K562 (cell line): ENCODE data around the gene MLLT6. TPM values are rescaled to one million over a fixed set of nuclear protein-coding genes. Genes with fewer than 3 reads are reported as not detected.

Experiments
- ATAC-seq: fragments of 200-7000 bp; cut with Tn5 transposase; 3 replicates; pipeline ENCODE4 v1.9.1; 2020; ENCODE audit warnings: moderate library complexity
- BruUV-seq: library from RNA; stranded (reverse); fragments of 400-500 nt; replicated peaks from 2 replicates; lab custom pipeline; 2021; lab: Mats Ljungman, UMichigan
- CTCF ChIA-PET: fragments of 300-600 bp; formaldehyde crosslinking; extraction: SDS; loops from one replicate; lab custom pipeline; 2021; ENCODE audit warnings: low intra/inter-chr PET ratio; lab: Yijun Ruan, JAX
- POLR2A ChIA-PET: fragments of 300-600, 350-650 bp; sonication (Branson Sonifier 250); formaldehyde crosslinking; extraction: SDS; loops from one replicate; lab custom pipeline; 2021; ENCODE audit warnings: antibody characterized with exemption, inconsistent platforms; lab: Yijun Ruan, JAX
- DNase-seq, 4 experiments: peaks; one replicate each; pipeline versions ENCODE4 v3.0.0 to v3.0.0-alpha.2; 2011 to 2018; ENCODE audit warnings: low spot score in 3 of 4, mixed read lengths in 3 of 4; ENCODE audit errors: extremely low read depth in 1 of 4
- FAIRE-seq: peaks from 2 replicates; lab custom pipeline; 2011; peaks lifted over from hg19 to GRCh38; lab: Jason Lieb, UNC
- H2AFZ ChIP-seq: 2 replicates; pipeline ENCODE4 v1.6.0; 2011; ENCODE audit warnings: low read depth, low read length, control low read depth, inconsistent platforms
- H3K27ac ChIP-seq: fragments of 200-600 bp; 3 replicates; pipeline ENCODE4 v1.8.0; 2011; ENCODE audit warnings: low read depth, mild to moderate bottlenecking, control low read depth, inconsistent platforms, low read length, moderate library complexity, mixed read lengths; ENCODE audit errors: extremely low read depth
- H3K27me3 ChIP-seq, 2 experiments: fragments of 300-600 bp in 1 of 2; 2 replicates in 1 of 2; 3 replicates in 1 of 2; pipeline versions ENCODE4 v1.6.0 to v1.8.0; 2011; ENCODE audit warnings: inconsistent platforms in 2 of 2, low read length in 2 of 2, mild to moderate bottlenecking in 1 of 2, mixed read lengths in 1 of 2, moderate library complexity in 1 of 2; ENCODE audit not compliant: control insufficient read depth in 2 of 2, insufficient read depth in 2 of 2
- H3K36me3 ChIP-seq: fragments of 300-600 bp; 3 replicates; pipeline ENCODE4 v1.8.0; 2011; ENCODE audit warnings: mild to moderate bottlenecking, low read length, inconsistent platforms; ENCODE audit not compliant: control insufficient read depth, insufficient read depth
- H3K4me1 ChIP-seq, 2 experiments: fragments of 200-600 bp in 1 of 2; replicated peaks in 1 of 2; 2 replicates in 1 of 2; 3 replicates in 1 of 2; pipeline versions ENCODE4 v1.5.1 to v1.8.0; 2011; ENCODE audit warnings: inconsistent platforms in 2 of 2, low read length in 2 of 2, mild to moderate bottlenecking in 1 of 2, mixed read lengths in 1 of 2, moderate library complexity in 1 of 2; ENCODE audit not compliant: control insufficient read depth in 2 of 2, insufficient read depth in 2 of 2
- H3K4me2 ChIP-seq: 2 replicates; pipeline ENCODE4 v1.6.1; 2011; ENCODE audit warnings: low read length, control low read depth, inconsistent platforms, mixed read lengths; ENCODE audit not compliant: insufficient read depth
- H3K4me3 ChIP-seq: fragments of 200-600 bp; sonication (generic), shearing (Covaris generic); 2 replicates; pipeline ENCODE4 v1.5.1; 2016; ENCODE audit warnings: control low read depth, inconsistent platforms
- H3K79me2 ChIP-seq: fragments of 200-600 bp; 3 replicates; pipeline ENCODE4 v1.8.0; 2011; ENCODE audit warnings: low read length, inconsistent platforms; ENCODE audit not compliant: control insufficient read depth, insufficient read depth
- H3K9ac ChIP-seq, 2 experiments: 2 replicates each; pipeline versions ENCODE4 v1.6.0 to v1.6.1; 2011; ENCODE audit warnings: low read depth in 2 of 2, low read length in 2 of 2, control low read depth in 1 of 2, inconsistent platforms in 1 of 2, mild to moderate bottlenecking in 1 of 2, mixed read lengths in 1 of 2; ENCODE audit not compliant: insufficient read depth in 1 of 2
- H3K9me1 ChIP-seq: one replicate; pipeline ENCODE4 v1.6.0; 2011; ENCODE audit warnings: inconsistent platforms, mild to moderate bottlenecking, low read length, moderate library complexity; ENCODE audit not compliant: control insufficient read depth, insufficient read depth
- H3K9me3 ChIP-seq: replicated peaks from 2 replicates; pipeline ENCODE4 v1.5.1; 2011; ENCODE audit warnings: low read depth, low read length, inconsistent platforms; ENCODE audit not compliant: control insufficient read depth, insufficient read depth
- H4K20me1 ChIP-seq: replicated peaks from 2 replicates; pipeline ENCODE4 v1.6.1; 2011; ENCODE audit warnings: low read length, inconsistent platforms, mixed read lengths; ENCODE audit not compliant: control insufficient read depth, insufficient read depth
- CBX8 ChIP-seq: fragments of 200-600 bp; sonication (generic); IDR thresholded peaks from 2 replicates; pipeline ENCODE4 v1.6.1; 2012; ENCODE audit warnings: borderline replicate concordance, mixed run types, low read depth, mild to moderate bottlenecking, moderate library complexity, mixed read lengths, low read length, control low read depth, inconsistent platforms; ENCODE audit not compliant: poor library complexity, severe bottlenecking; ENCODE audit errors: extremely low read depth
- CXXC5 ChIP-seq: fragments of 250-450 bp; sonication (Bioruptor Pico); IDR thresholded peaks from 2 replicates; pipeline ENCODE4 v1.8.0; 2022; ENCODE audit warnings: inconsistent platforms, mild to moderate bottlenecking, moderate library complexity
- ESRRA ChIP-seq: fragments of 450-650 bp; IDR thresholded peaks from 2 replicates; pipeline ENCODE4 v1.6.1; 2014; ENCODE audit warnings: low read depth, mild to moderate bottlenecking, moderate library complexity, borderline replicate concordance
- ETV6 ChIP-seq, 3 experiments: fragments of 150-350 bp in 1 of 3; sonication (generic) in 1 of 3; formaldehyde crosslinking in 1 of 3; IDR thresholded peaks; 2 replicates each; pipeline versions ENCODE4 v1.6.1 to v1.8.0; 2014 to 2022; ENCODE audit warnings: borderline replicate concordance in 2 of 3, low read depth in 2 of 3, antibody characterized with exemption in 1 of 3, low read length in 1 of 3, mild to moderate bottlenecking in 1 of 3, missing genetic modification reagents in 1 of 3
- FIP1L1 ChIP-seq: fragments of 200-400 bp; formaldehyde crosslinking; IDR thresholded peaks from 2 replicates; pipeline ENCODE4 v1.6.1; 2018; ENCODE audit warnings: mild to moderate bottlenecking, low read depth, low read length; ENCODE audit not compliant: poor library complexity, severe bottlenecking
- FOXA1 ChIP-seq: fragments of 450-650 bp; IDR thresholded peaks from 2 replicates; pipeline ENCODE4 v1.6.1; 2016; ENCODE audit warnings: mild to moderate bottlenecking, borderline replicate concordance
- GABPB1 ChIP-seq: sonication (generic); formaldehyde crosslinking; IDR thresholded peaks from 2 replicates; pipeline ENCODE4 v1.8.0; 2022; ENCODE audit warnings: mild to moderate bottlenecking, missing genetic modification reagents
- MTA3 ChIP-seq: fragments of 450-650 bp; formaldehyde crosslinking; IDR thresholded peaks from 2 replicates; pipeline ENCODE4 v1.6.1; 2017; ENCODE audit warnings: mild to moderate bottlenecking, borderline replicate concordance
- POLR2G ChIP-seq: fragments of 200-400 bp; formaldehyde crosslinking; IDR thresholded peaks from 2 replicates; pipeline ENCODE4 v1.6.1; 2017; ENCODE audit warnings: low read depth, mild to moderate bottlenecking, antibody characterized with exemption, low read length, moderate library complexity
- THRB ChIP-seq: fragments of 450-650 bp; formaldehyde crosslinking; conservative IDR thresholded peaks from 2 replicates; pipeline ENCODE4 v1.4.0; 2022; ENCODE audit warnings: mild to moderate bottlenecking, missing genetic modification characterization
- USF2 ChIP-seq: sonication (generic); formaldehyde crosslinking; IDR thresholded peaks from 2 replicates; pipeline ENCODE4 v1.5.0; 2020; ENCODE audit warnings: missing genetic modification reagents
- ZBTB11 ChIP-seq, 3 experiments: fragments of 200-800 bp in 1 of 3; fragments of 250-450 bp in 1 of 3; fragments of 450-650 bp in 1 of 3; sonication (Bioruptor Pico) in 1 of 3; sonication (Bioruptor generic) in 1 of 3; formaldehyde crosslinking in 1 of 3; IDR thresholded peaks; 2 replicates each; pipeline versions ENCODE4 v1.6.1 to v1.8.0; 2016 to 2022; ENCODE audit warnings: mild to moderate bottlenecking in 2 of 3, missing genetic modification characterization in 2 of 3, missing compliant biosample characterization in 1 of 3, moderate library complexity in 1 of 3
- WGBS: fragments of 100-300 bp; shearing (Covaris generic); methylation state at CpG from one replicate; pipeline ENCODE4 v1.1.6; 2016; ENCODE audit warnings: low coverage, mixed read lengths; ENCODE audit not compliant: insufficient coverage; ENCODE audit errors: missing lambda C conversion rate; 5-methylcytosine and 5-hydroxymethylcytosine counted together
- in situ Hi-C: fragments of 300-500 bp; cut with MboI; formaldehyde crosslinking; loops from 4 replicates; pipeline ENCODE4 v1.15.0; 2018; ENCODE audit warnings: inconsistent platforms, mixed read lengths
- intact Hi-C: fragments of 100-400 bp; cut with micrococcal nuclease; formaldehyde crosslinking; loops from 2 replicates; pipeline ENCODE4 v1.14.2; 2022
- polyA plus RNA-seq, 8 experiments: library from polyadenylated mRNA; depleted of rRNA in 4 of 8; stranded (reverse) in 5 of 8; unstranded in 3 of 8; fragments of >200 nt; fragmentation: Nextera tagmentation in 2 of 8; fragmentation: Illumina TruSeq in 1 of 8; extraction: Ambion mirVana in 2 of 8; extraction: Trizol in 1 of 8; gene quantifications; 2 replicates each; pipeline versions ENCODE4 v1.2.1 to v1.2.3, GENCODE V29; 2011 to 2014; ENCODE audit warnings: inconsistent platforms in 1 of 8, missing spikeins in 1 of 8
- total RNA-seq, 7 experiments: library from RNA; depleted of rRNA in 6 of 7; stranded (reverse); fragments of >200 nt in 6 of 7; fragmentation: Illumina TruSeq in 2 of 7; extraction: Trizol in 2 of 7; gene quantifications; 2 replicates each; pipeline versions ENCODE4 v1.2.1 to v1.2.3, GENCODE V29; 2011 to 2021; ENCODE audit warnings: low replicate concordance in 1 of 7

MLLT6 gene
- total and polyA plus RNA-seq, 9 of the 15 experiments (the other 6 are each of a cell fraction or from before 2014, with no cell fraction given) = 3.1 to 71.7 (median 30.0) TPM

DNA sequence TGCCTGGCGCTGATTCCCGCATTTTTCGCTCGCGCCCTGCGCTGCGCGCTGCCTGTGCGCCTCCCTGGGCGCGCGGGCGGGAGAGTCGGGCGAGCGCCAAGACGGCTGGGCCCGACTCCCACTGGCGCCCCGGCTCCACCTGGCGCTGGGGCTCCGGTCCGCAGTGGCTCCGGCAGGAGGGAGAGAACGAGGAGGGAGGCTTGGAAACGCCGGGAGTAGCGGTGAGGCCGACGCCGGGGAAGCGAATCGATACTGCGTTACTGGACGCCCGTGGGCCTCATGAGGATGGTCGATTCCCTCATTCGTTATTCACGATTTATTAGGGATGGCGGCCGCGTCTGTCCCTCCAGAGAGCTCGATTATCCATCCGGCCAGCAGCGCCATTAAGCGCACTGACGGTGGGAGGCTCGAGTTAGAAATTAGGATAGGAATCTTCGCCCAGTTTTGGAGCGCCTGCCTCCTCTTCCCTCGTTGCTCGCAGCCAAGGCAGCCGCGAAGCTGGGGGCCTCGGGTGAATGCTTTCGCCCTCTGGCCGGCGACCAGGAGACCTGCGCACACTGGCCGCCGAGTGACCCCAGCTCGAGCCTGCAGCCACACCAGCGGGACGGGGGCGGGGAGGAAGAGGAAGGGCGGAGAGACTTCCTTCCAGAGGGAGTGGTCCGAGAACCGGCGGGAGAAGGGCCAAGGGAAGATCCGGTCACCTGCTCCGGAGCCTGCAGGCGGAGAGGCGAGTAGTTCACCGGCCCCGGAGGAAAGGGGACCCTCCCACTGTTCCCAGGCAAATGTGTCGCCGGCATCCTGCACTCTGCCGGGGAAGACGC, 44.4 kb downstream of the MLLT6 start:
- DNase-seq (peak; percentile 59 to 96 (median 74)), ATAC-seq (peak; percentile 65), FAIRE-seq (no peak)
- H3K9ac ChIP-seq = peak overlapping the region; percentile 90 to 92
- H3K4me1 ChIP-seq = peaks cover 24 to 61% of the 10 kb centered on the region in 2 experiments
- POLR2A ChIA-PET = interaction anchor here (0.6 to 1.1 kb wide), 3 partner anchors 18 to 173 kb away, joined by 3 to 4 read pairs (median 4); no protein-coding TSS in a partner anchor
- TSS peak; percentile 86 for BruUV-seq
- intact Hi-C loops (loop anchor here (5.0 to 10.0 kb wide), 4 partner anchors 47 to 405 kb away; partner anchors contain the start of genes PLXDC1 and RPL23), in situ Hi-C loops (no loop called here)
- H2AFZ ChIP-seq = peak overlapping the region; percentile 67
- H3K4me3 ChIP-seq = peak overlapping the region; percentile 74
- peaks cover 12% of the 10 kb centered on the region for H3K36me3 ChIP-seq
- peak overlapping the region; percentile 86 for H3K4me2 ChIP-seq
- CTCF ChIA-PET = no interaction called here
- 11% methylated on average over 58 of the region's 79 CpGs for WGBS
- H3K9me3 ChIP-seq = no peaks in the 10 kb centered on the region
- H3K27ac ChIP-seq = peak overlapping the region; percentile 86
- H4K20me1 ChIP-seq = peaks cover 9% of the 10 kb centered on the region
- H3K79me2 ChIP-seq = peaks cover 87% of the 10 kb centered on the region
- H3K9me1 ChIP-seq = peaks cover 4% of the 10 kb centered on the region
- H3K27me3 ChIP-seq = no peaks in the 10 kb centered on the region
- no peak for TF ChIP-seq CBX8
- TF ChIP-seq FIP1L1 = peak; percentile 48
- TF ChIP-seq THRB (CRISPR knock-in tag) = 0 out of 2 replicates have a peak, but pooled peaks have one; percentile 46
- TF ChIP-seq USF2 (CRISPR knock-in tag) = peak; percentile 68
- TF ChIP-seq ETV6 (IDR thresholded peaks at IDR 0.05; ENCODE audit: borderline replicate concordance in 1 of 2, low read depth in 2 of 2, low read length in 1 of 2) = peak; percentile 10 to 78; a peak in 2 of 4 replicates
- no peak for TF ChIP-seq ETV6 (CRISPR knock-in tag; IDR thresholded peaks at IDR 0.05; ENCODE audit: borderline replicate concordance)
- TF ChIP-seq GABPB1 (CRISPR knock-in tag) = peak; percentile 78
- TF ChIP-seq FOXA1 = no peak
- TF ChIP-seq MTA3 = peak; percentile 41; the same call in 1 of the 2 replicates
- TF ChIP-seq ESRRA = peak; percentile 37; the same call in 1 of the 2 replicates
- TF ChIP-seq CXXC5 = peak; percentile 32; the same call in 1 of the 2 replicates
- peak in 1 of 3 experiments; percentile 76; a peak in 2 of 6 replicates for TF ChIP-seq ZBTB11 (CRISPR knock-in tag; IDR thresholded peaks at IDR 0.05)
- TF ChIP-seq POLR2G = peak; percentile 97
